ENCODE measurements around the gene PRMT6.
"Not testable (repeated sequence)": the region's sequence is repeated elsewhere in the genome, so short reads cannot be mapped to it uniquely, and the experiment has no call there.

The PRMT6 gene

GRCh38 chr1:107058245-107059032 is 2.0 kb downstream of the PRMT6 start:
- H3K4me3 Mint-ChIP-seq, result peak overlapping the region; percentile 94
- peaks cover 4% of the 10 kb centered on the region for H3K9me3 Mint-ChIP-seq
- H3K4me1 Mint-ChIP-seq, result peaks cover 29% of the 10 kb centered on the region
- ATAC-seq (no peak), DNase-seq (no peak)
- peaks cover 43% of the 10 kb centered on the region for H3K36me3 Mint-ChIP-seq (ENCODE audit: low read depth)
- H3K27me3 Mint-ChIP-seq, result no peaks in the 10 kb centered on the region
- peak overlapping the region; percentile 98 for H3K27ac Mint-ChIP-seq

DNA sequence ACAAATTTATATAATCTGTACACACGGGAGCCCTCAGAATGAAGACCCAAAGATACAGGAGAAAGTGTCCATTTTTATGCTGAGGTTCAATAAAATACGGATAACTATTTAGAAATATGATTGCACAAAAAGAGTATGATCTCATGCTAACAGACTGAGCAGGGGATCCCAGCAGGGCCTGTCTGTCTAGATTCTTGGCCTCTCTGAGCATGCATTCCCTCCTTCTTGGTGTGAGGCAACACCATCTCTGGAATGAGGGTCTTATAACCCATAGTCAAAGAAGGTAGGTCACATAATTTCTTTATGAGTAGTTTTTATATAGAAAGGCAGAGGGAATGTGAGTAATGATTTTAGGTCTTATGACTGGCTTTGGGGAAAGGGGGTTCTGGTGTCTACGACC is 5.4 kb downstream of the PRMT6 start:
- H3K9me3 Mint-ChIP-seq, result no peaks in the 10 kb centered on the region
- DNase-seq (no peak), ATAC-seq (no peak)

DNA sequence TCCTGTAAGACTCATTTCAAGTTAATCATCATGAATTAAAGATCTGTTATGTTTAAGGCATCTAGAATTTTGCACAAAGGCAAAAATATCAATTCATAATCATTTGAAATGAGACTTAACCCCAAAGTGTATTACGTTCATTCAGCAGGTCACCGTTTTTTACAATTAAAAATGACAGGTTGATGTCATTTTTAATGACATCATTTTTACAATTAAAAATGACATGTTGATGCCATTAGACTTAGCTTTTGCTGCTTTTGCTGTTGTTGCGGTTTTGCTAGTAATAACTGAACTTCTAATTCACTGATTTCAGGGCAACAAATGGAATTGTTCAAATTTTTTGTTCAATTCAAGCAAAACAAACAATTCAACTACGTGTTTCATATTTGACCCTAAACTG is 17.0 kb downstream of the PRMT6 start:
- H3K27ac Mint-ChIP-seq, result no peak overlapping the region
- no peak overlapping the region for H3K4me3 Mint-ChIP-seq
- H3K36me3 Mint-ChIP-seq (ENCODE audit: low read depth), result no peaks in the 10 kb centered on the region
- no peaks in the 10 kb centered on the region for H3K4me1 Mint-ChIP-seq
- ATAC-seq (no peak), DNase-seq (no peak)
- peaks cover 4% of the 10 kb centered on the region for H3K27me3 Mint-ChIP-seq
- no peaks in the 10 kb centered on the region for H3K9me3 Mint-ChIP-seq

More for the DNA sequence above, 5.4 kb downstream of the PRMT6 start:
- no peaks in the 10 kb centered on the region for H3K27me3 Mint-ChIP-seq
- no peak overlapping the region for H3K4me3 Mint-ChIP-seq
- peaks cover 20% of the 10 kb centered on the region for H3K4me1 Mint-ChIP-seq
- H3K36me3 Mint-ChIP-seq (ENCODE audit: low read depth), result peaks cover 36% of the 10 kb centered on the region
- no peak overlapping the region for H3K27ac Mint-ChIP-seq

GRCh38 chr1:107076841-107077240 is 20.4 kb downstream of the PRMT6 start:
- H3K4me3 Mint-ChIP-seq, result no peak overlapping the region
- ATAC-seq (no peak), DNase-seq (no peak)
- H3K27ac Mint-ChIP-seq, result no peak overlapping the region
- H3K36me3 Mint-ChIP-seq (ENCODE audit: low read depth), result no peaks in the 10 kb centered on the region
- H3K9me3 Mint-ChIP-seq, result no peaks in the 10 kb centered on the region
- peaks cover 8% of the 10 kb centered on the region for H3K27me3 Mint-ChIP-seq
- H3K4me1 Mint-ChIP-seq, result no peaks in the 10 kb centered on the region

GRCh38 chr1:107079249-107079648 is 22.8 kb downstream of the PRMT6 start:
- H3K4me3 Mint-ChIP-seq, result no peak overlapping the region
- H3K4me1 Mint-ChIP-seq, result no peaks in the 10 kb centered on the region

DNA sequence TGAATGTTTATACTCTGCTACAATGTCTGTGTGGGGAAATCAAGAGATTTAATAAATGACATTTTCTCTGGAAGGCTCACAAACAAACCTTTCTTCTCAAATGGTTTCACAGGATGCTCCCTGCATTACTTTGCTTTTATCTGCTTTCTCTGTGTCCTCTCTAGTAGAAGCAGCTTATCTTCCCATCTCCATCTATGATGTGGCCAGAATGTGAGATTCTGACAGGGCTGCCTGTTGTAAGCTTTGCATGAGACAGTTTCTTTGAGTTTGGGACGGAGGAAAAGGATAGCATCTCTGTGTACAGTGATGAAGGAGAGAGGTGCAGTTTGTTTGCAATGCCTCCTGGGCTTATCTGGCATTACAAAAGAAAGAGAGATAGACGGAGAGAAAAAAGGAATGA is 24.6 kb downstream of the PRMT6 start:
- peaks cover 15% of the 10 kb centered on the region for H3K27me3 Mint-ChIP-seq
- DNase-seq, result no peak
- no peak overlapping the region for H3K27ac Mint-ChIP-seq
- H3K4me3 Mint-ChIP-seq, result no peak overlapping the region
- ATAC-seq, result no peak
- H3K36me3 Mint-ChIP-seq (ENCODE audit: low read depth), result no peaks in the 10 kb centered on the region
- peaks cover 17% of the 10 kb centered on the region for H3K9me3 Mint-ChIP-seq
- no peaks in the 10 kb centered on the region for H3K4me1 Mint-ChIP-seq

More at GRCh38 chr1:107079249-107079648, 22.8 kb downstream of the PRMT6 start:
- no peak overlapping the region for H3K27ac Mint-ChIP-seq
- H3K36me3 Mint-ChIP-seq (ENCODE audit: low read depth), result no peaks in the 10 kb centered on the region
- DNase-seq (no peak), ATAC-seq (no peak)
- peaks cover 13% of the 10 kb centered on the region for H3K27me3 Mint-ChIP-seq
- peaks cover 4% of the 10 kb centered on the region for H3K9me3 Mint-ChIP-seq

DNA sequence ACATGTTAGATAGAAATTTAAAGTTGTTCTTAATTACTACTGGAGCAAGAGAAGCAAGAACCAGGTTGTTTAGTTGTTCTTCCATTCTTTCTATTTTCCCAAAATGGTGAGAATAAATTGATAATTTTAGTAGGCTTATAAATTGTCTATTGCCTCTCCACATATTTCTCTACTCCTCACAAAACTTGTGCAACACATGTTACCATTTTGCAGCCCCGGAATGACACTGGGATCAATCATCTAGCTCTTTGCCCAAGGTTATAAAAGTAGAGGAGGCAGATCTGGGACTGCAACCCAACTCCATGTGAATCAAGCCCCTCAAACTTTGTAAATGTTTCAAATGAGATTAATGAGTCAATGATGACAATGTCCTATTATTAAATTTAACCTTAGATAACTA is 34.9 kb downstream of the PRMT6 start:
- Mint-ChIP-seq H3K27ac (no peak overlapping the region), H3K4me1 (no peaks in the 10 kb centered on the region), H3K9me3 (peaks cover 3% of the 10 kb centered on the region), H3K27me3 (peaks cover 4% of the 10 kb centered on the region), H3K36me3 (ENCODE audit: low read depth) (no peaks in the 10 kb centered on the region), H3K4me3 (no peak overlapping the region)
- no peak for DNase-seq
- no peak for ATAC-seq

DNA sequence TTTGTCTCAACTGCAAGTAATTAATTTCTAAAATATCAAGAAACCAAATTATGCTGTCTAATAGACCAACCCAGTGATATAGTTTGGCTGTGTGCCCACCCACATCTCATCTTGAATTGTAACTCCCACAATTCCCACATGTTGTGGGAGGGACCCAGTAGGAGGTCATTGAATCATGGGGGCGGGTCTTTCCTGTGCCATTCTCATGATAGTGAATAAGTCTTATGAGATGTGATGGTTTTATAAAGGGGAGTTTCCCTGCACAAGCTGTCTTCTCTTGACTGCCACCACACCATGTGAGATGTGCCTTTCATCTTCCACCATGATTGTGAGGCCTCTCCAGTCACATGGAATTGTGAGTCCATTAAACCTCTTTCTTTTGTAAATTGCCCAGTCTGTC is 36.9 kb downstream of the PRMT6 start:
- H3K27ac Mint-ChIP-seq; H3K9me3 Mint-ChIP-seq; H3K4me1 Mint-ChIP-seq; ATAC-seq; DNase-seq; H3K4me3 Mint-ChIP-seq; H3K36me3 Mint-ChIP-seq (ENCODE audit: low read depth); H3K27me3 Mint-ChIP-seq: not testable (repeated sequence)

DNA sequence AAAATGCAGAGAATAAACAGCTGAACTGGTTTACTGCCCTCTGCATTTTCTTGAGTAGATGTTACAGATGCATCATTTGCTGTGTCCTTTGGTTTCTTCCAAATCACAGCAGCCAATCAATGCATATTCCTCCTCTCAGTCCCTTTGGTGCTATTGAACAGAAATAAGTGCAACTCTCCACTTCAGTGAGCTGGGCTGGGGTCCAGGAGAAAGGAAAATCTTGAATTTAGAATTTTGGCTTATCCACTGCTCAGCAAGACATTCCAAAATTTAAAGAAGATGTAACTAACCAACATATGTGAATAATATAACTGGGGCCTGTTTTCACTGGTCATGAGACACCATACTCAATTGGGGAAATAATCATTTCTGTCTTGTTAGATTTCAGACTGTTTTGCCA is 39.2 kb downstream of the PRMT6 start:
- no peak for ATAC-seq
- no peaks in the 10 kb centered on the region for H3K36me3 Mint-ChIP-seq (ENCODE audit: low read depth)

GRCh38 chr1:107096690-107097089 is 40.2 kb downstream of the PRMT6 start:
- no peaks in the 10 kb centered on the region for H3K4me1 Mint-ChIP-seq
- H3K27me3 Mint-ChIP-seq, result peaks cover 15% of the 10 kb centered on the region
- no peak overlapping the region for H3K27ac Mint-ChIP-seq
- no peaks in the 10 kb centered on the region for H3K36me3 Mint-ChIP-seq (ENCODE audit: low read depth)
- ATAC-seq (no peak), DNase-seq (no peak)
- no peak overlapping the region for H3K4me3 Mint-ChIP-seq
- peaks cover 8% of the 10 kb centered on the region for H3K9me3 Mint-ChIP-seq

More for the DNA sequence above, 39.2 kb downstream of the PRMT6 start:
- no peak for DNase-seq
- H3K4me1 Mint-ChIP-seq, result no peaks in the 10 kb centered on the region
- H3K27ac Mint-ChIP-seq, result no peak overlapping the region
- peaks cover 8% of the 10 kb centered on the region for H3K9me3 Mint-ChIP-seq
- no peak overlapping the region for H3K4me3 Mint-ChIP-seq
- H3K27me3 Mint-ChIP-seq, result peaks cover 7% of the 10 kb centered on the region

GRCh38 chr1:107098961-107099360 is 42.5 kb downstream of the PRMT6 start:
- Mint-ChIP-seq H3K27me3 (peaks cover 14% of the 10 kb centered on the region), H3K9me3 (peaks cover 8% of the 10 kb centered on the region), H3K4me3 (no peak overlapping the region), H3K36me3 (ENCODE audit: low read depth) (no peaks in the 10 kb centered on the region), H3K27ac (no peak overlapping the region), H3K4me1 (no peaks in the 10 kb centered on the region)
- no peak for DNase-seq
- ATAC-seq, result no peak

DNA sequence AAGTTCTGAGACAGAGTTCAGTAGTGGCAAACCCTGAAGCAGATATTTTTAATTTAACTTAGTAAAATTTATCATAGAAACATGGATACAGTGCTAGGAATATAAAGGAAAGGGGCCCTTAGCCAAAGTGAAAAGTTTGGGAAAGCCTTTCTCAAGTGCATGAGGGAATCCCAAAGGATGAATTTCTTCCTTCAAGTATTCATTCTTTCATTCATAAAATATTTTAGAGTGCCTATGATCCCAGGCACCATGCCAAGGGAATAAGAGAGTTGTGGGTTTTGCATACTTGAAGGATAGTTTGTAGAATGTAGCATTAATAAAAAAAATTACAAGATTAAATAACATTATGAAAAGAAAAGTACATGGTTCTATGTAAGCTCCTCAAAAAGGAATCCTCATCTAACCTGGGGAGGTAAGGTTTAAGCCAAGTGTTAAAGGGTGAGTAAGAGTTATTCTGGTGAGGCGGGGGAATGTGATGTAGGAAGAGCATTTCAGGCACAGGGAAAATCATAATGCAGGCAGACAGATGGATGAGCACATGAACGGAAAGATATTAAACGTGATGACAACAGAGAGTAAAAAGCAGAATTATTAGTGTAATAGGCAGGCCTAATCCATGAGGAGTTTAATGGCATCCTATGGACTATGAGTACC is 44.0 kb downstream of the PRMT6 start:
- no peaks in the 10 kb centered on the region for H3K4me1 Mint-ChIP-seq
- DNase-seq (no peak), ATAC-seq (no peak)
- no peaks in the 10 kb centered on the region for H3K36me3 Mint-ChIP-seq (ENCODE audit: low read depth)
- no peak overlapping the region for H3K4me3 Mint-ChIP-seq
- H3K27me3 Mint-ChIP-seq, result peaks cover 14% of the 10 kb centered on the region
- no peak overlapping the region for H3K27ac Mint-ChIP-seq
- peaks cover 6% of the 10 kb centered on the region for H3K9me3 Mint-ChIP-seq

DNA sequence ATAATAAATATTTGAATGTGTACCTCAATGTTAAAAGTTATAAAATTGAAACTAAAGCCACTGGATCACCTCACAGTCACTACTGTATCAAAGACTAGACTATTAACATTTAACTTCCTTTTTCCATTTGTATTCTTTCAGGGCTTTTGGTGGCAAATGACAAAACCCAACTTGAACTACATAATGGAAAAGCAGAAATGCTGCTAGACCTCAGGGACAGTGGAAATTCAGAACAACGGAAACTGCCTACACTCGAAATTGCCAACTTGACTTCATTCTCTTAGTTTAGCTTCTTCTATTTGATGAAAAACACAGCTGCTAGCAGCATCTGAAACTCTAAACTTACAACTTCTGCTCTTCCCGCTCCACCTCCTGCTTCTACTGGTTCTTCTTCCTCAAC is 49.4 kb downstream of the PRMT6 start:
- Mint-ChIP-seq H3K4me1 (peaks cover 3% of the 10 kb centered on the region), H3K36me3 (ENCODE audit: low read depth) (no peaks in the 10 kb centered on the region), H3K27me3 (peaks cover 7% of the 10 kb centered on the region), H3K27ac (no peak overlapping the region), H3K9me3 (no peaks in the 10 kb centered on the region), H3K4me3 (no peak overlapping the region)
- DNase-seq, result no peak
- ATAC-seq, result no peak
